GM12878 (cell line): ENCODE results near the gene FIZ1. TPM values are rescaled to one million over a fixed set of nuclear protein-coding genes. Genes with fewer than 3 reads are reported as not detected.

ENCODE experiments used
- ATAC-seq: fragments of 200-7000 bp; cut with Tn5 transposase; 3 replicates; pipeline ENCODE4 v1.9.1; 2020; ENCODE audit warnings: mild to moderate bottlenecking, moderate library complexity
- BruUV-seq: library from RNA; stranded (reverse); fragments of 400-500 nt; replicated peaks from 2 replicates; lab custom pipeline; 2021; lab: Mats Ljungman, UMichigan
- CTCF ChIA-PET: fragments of 300-600 bp; sonication (Branson Sonifier 250); formaldehyde crosslinking; extraction: SDS; loops from one replicate; lab custom pipeline; 2021; ENCODE audit warnings: inconsistent platforms; lab: Yijun Ruan, JAX
- POLR2A ChIA-PET: fragments of 350-600 bp; formaldehyde crosslinking; extraction: SDS; loops from one replicate; lab custom pipeline; 2021; ENCODE audit warnings: inconsistent platforms; lab: Charles Lee
- RAD21 ChIA-PET: fragments of 300-600 bp; sonication (Branson Sonifier 250); formaldehyde crosslinking; loops from one replicate; lab custom pipeline; 2023; ENCODE audit warnings: antibody characterized with exemption; ENCODE audit not compliant: unreplicated experiment; lab: Charles Lee
- SMC1A ChIA-PET: fragments of 300-600 bp; sonication (Branson Sonifier 250); formaldehyde crosslinking; loops from one replicate; lab custom pipeline; 2023; ENCODE audit not compliant: unreplicated experiment, uncharacterized antibody; lab: Charles Lee
- DNase-seq: peaks from one replicate; pipeline ENCODE4 v3.0.0-alpha.2; 2011; ENCODE audit warnings: low read depth, low spot score
- FAIRE-seq: peaks from 3 replicates; lab custom pipeline; 2011; peaks lifted over from hg19 to GRCh38; lab: Jason Lieb, UNC
- H2AFZ ChIP-seq: 2 replicates; pipeline ENCODE4 v1.6.0; 2011; ENCODE audit warnings: low read depth, low read length, control low read depth; ENCODE audit not compliant: control insufficient read depth
- H3K27ac ChIP-seq: 2 replicates; pipeline ENCODE4 v1.5.1; 2011; ENCODE audit warnings: control low read depth; ENCODE audit not compliant: control insufficient read depth, insufficient read depth
- H3K27me3 ChIP-seq, 2 experiments: replicated peaks in 1 of 2; 2 replicates each; pipeline versions ENCODE4 v1.6.0 to v1.6.1; 2011; ENCODE audit warnings: low read length in 1 of 2; ENCODE audit not compliant: control insufficient read depth in 2 of 2, insufficient read depth in 2 of 2
- H3K36me3 ChIP-seq, 2 experiments: 2 replicates each; pipeline ENCODE4 v1.5.1; 2011; ENCODE audit warnings: low read length in 1 of 2; ENCODE audit not compliant: control insufficient read depth in 2 of 2, insufficient read depth in 2 of 2
- H3K4me1 ChIP-seq: 2 replicates; pipeline ENCODE4 v1.6.1; 2011; ENCODE audit warnings: mild to moderate bottlenecking, low read length, moderate library complexity, mixed read lengths; ENCODE audit not compliant: control insufficient read depth, insufficient read depth
- H3K4me2 ChIP-seq: 2 replicates; pipeline ENCODE4 v1.6.0; 2011; ENCODE audit warnings: control low read depth; ENCODE audit not compliant: control insufficient read depth, insufficient read depth
- H3K4me3 ChIP-seq: fragments of 200-600 bp; sonication (generic); 2 replicates; pipeline ENCODE4 v1.5.1; 2016
- H3K79me2 ChIP-seq: 2 replicates; pipeline ENCODE4 v1.6.0; 2011; ENCODE audit warnings: low read length; ENCODE audit not compliant: control insufficient read depth, insufficient read depth
- H3K9ac ChIP-seq: 2 replicates; pipeline ENCODE4 v1.8.0; 2011; ENCODE audit warnings: low read length, control low read depth, mixed read lengths; ENCODE audit not compliant: control insufficient read depth, insufficient read depth
- H3K9me3 ChIP-seq: replicated peaks from 3 replicates; pipeline ENCODE4 v1.5.1; 2011; ENCODE audit warnings: mild to moderate bottlenecking, low read length; ENCODE audit not compliant: control insufficient read depth, insufficient read depth
- H4K20me1 ChIP-seq: 2 replicates; pipeline ENCODE4 v1.6.0; 2011; ENCODE audit not compliant: control insufficient read depth, insufficient read depth
- CBX5 ChIP-seq: sonication (generic); IDR thresholded peaks from 2 replicates; pipeline ENCODE4 v1.6.1; 2016; ENCODE audit warnings: low read depth, moderate library complexity, mild to moderate bottlenecking, inconsistent platforms
- EZH2 ChIP-seq: IDR thresholded peaks from 2 replicates; pipeline ENCODE4 v1.6.1; 2012; ENCODE audit warnings: low read depth, mild to moderate bottlenecking, control low read depth, inconsistent platforms, low read length, borderline replicate concordance; ENCODE audit not compliant: control insufficient read depth
- FOXM1 ChIP-seq: IDR thresholded peaks from 2 replicates; pipeline ENCODE4 v1.6.1; 2012; ENCODE audit warnings: low read depth, mild to moderate bottlenecking, inconsistent platforms, low read length, moderate library complexity
- JUNB ChIP-seq: IDR thresholded peaks from 2 replicates; pipeline ENCODE4 v1.6.1; 2016; ENCODE audit warnings: antibody characterized with exemption, mild to moderate bottlenecking
- MTA3 ChIP-seq: IDR thresholded peaks from 2 replicates; pipeline ENCODE4 v1.6.1; 2012; ENCODE audit warnings: low read length, inconsistent platforms, borderline replicate concordance
- NR2C2 ChIP-seq: IDR thresholded peaks from 2 replicates; pipeline ENCODE4 v1.6.1; 2011; ENCODE audit warnings: borderline replicate concordance, low read depth; ENCODE audit not compliant: control insufficient read depth, insufficient read length
- TCF3 ChIP-seq: IDR thresholded peaks from 2 replicates; pipeline ENCODE4 v1.6.1; 2012; ENCODE audit warnings: low read depth, mild to moderate bottlenecking, low read length, borderline replicate concordance; ENCODE audit not compliant: insufficient read depth
- WRNIP1 ChIP-seq: IDR thresholded peaks from 2 replicates; pipeline ENCODE4 v1.6.1; 2011; ENCODE audit warnings: low read depth, low read length, improper control_type of control experiment, borderline replicate concordance
- ZNF384 ChIP-seq: IDR thresholded peaks from 2 replicates; pipeline ENCODE4 v1.6.1; 2012; ENCODE audit warnings: low read depth, mild to moderate bottlenecking, low read length, improper control_type of control experiment, borderline replicate concordance
- ZSCAN29 ChIP-seq: fragments of 450-650 bp; IDR thresholded peaks from 2 replicates; pipeline ENCODE4 v1.6.1; 2017; ENCODE audit warnings: mild to moderate bottlenecking, moderate library complexity
- WGBS: methylation state at CpG from one replicate; pipeline ENCODE4 v1.1.6; 2016; ENCODE audit warnings: low lambda C conversion rate; ENCODE audit not compliant: insufficient replicate concordance, insufficient coverage; ENCODE audit errors: missing lambda C conversion rate; 5-methylcytosine and 5-hydroxymethylcytosine counted together
- in situ Hi-C: fragments of 300-500 bp; cut with MboI; formaldehyde crosslinking; loops from 9 replicates; pipeline ENCODE4 v1.14.3; 2018; ENCODE audit warnings: mixed read lengths
- intact Hi-C: fragments of 100-400 bp; cut with micrococcal nuclease; formaldehyde crosslinking; loops from one replicate; pipeline ENCODE4 v1.14.2; 2022; ENCODE audit not compliant: unreplicated experiment
- polyA plus RNA-seq, 11 experiments: library from polyadenylated mRNA; depleted of rRNA in 4 of 11; unstranded in 6 of 11; stranded (reverse) in 5 of 11; fragments of >200 nt; fragmentation: Nextera tagmentation in 4 of 11; fragmentation: Illumina TruSeq in 1 of 11; extraction: Ambion mirVana in 4 of 11; extraction: Trizol in 1 of 11; gene quantifications; 1 replicate in 1 of 11; 2 replicates in 10 of 11; pipeline versions ENCODE4 v1.2.1 to v1.2.3, GENCODE V29; 2011 to 2016; ENCODE audit warnings: inconsistent platforms in 2 of 11, missing spikeins in 2 of 11, low read depth in 1 of 11
- total RNA-seq, 4 experiments: library from RNA; depleted of rRNA in 3 of 4; stranded (reverse); fragments of >200 nt in 3 of 4; fragmentation: Illumina TruSeq in 1 of 4; extraction: Trizol in 1 of 4; gene quantifications; 2 replicates each; pipeline versions ENCODE4 v1.2.1 to v1.2.3, GENCODE V29; 2013 to 2021
- TF ChIP-seq, protein P1 (sequence below): IDR thresholded peaks from 2 replicates; pipeline ENCODE4 v1.6.1; 2011; ENCODE audit warnings: borderline replicate concordance, low read depth, mild to moderate bottlenecking, moderate library complexity, low read length; ENCODE audit not compliant: insufficient read depth, poor library complexity, severe bottlenecking

FIZ1 gene
- total and polyA plus RNA-seq, 10 of the 15 experiments (the other 5 are each of a cell fraction or from before 2014, with no cell fraction given) = 0.60 to 16.8 (median 4.2) TPM

GRCh38 chr19:55601084-55601483 is 1.8 kb upstream of the FIZ1 start:
- in situ Hi-C loops (no loop called here), intact Hi-C loops (loop anchor here (5.0 kb wide), 1 partner anchor 41 kb away; the partner anchor contains the start of genes ZNF580 and ZNF581)
- H3K36me3 ChIP-seq = no peaks in the 10 kb centered on the region
- POLR2A ChIA-PET = interaction anchor here (0.7 to 1.4 kb wide), 3 partner anchors 32 to 71 kb away, joined by 4 to 8 read pairs (median 7); no protein-coding TSS in a partner anchor
- H3K79me2 ChIP-seq = peaks cover 13% of the 10 kb centered on the region
- FAIRE-seq (no peak), DNase-seq (no peak), ATAC-seq (no peak)
- WGBS = 80% methylated on average over 4 of the region's 4 CpGs
- no peaks in the 10 kb centered on the region for H3K27me3 ChIP-seq
- TSS peak; percentile 74 for BruUV-seq
- RAD21 ChIA-PET = interaction anchor here (1.4 kb wide), 1 partner anchor 10 kb away, joined by 4 read pairs; no protein-coding TSS in a partner anchor
- H3K4me3 ChIP-seq = peak overlapping the region; percentile 88
- peak overlapping the region; percentile 99 for H3K27ac ChIP-seq
- CTCF ChIA-PET = interaction anchor here (1.0 to 2.3 kb wide), 3 partner anchors 30 to 53 kb away, joined by 3 to 11 read pairs (median 6); partner anchors contain the start of gene U2AF2
- H3K4me1 ChIP-seq = peaks cover 10% of the 10 kb centered on the region; the same call in 1 of the 2 replicates
- no peaks in the 10 kb centered on the region; the same call in 2 of the 3 replicates for H3K9me3 ChIP-seq
- no peaks in the 10 kb centered on the region for H4K20me1 ChIP-seq
- H2AFZ ChIP-seq = no peak overlapping the region
- SMC1A ChIA-PET = interaction anchor here (0.6 kb wide), 1 partner anchor 142 kb away, joined by 3 read pairs; no protein-coding TSS in a partner anchor
- TF ChIP-seq EZH2 (no peak), ZNF384 (no peak), FOXM1 (no peak), ZSCAN29 (no peak), TCF3 (no peak), WRNIP1 (no peak), MTA3 (no peak), JUNB (no peak), CBX5 (no peak), NR2C2 (no peak)
- TF ChIP-seq, protein P1, sequence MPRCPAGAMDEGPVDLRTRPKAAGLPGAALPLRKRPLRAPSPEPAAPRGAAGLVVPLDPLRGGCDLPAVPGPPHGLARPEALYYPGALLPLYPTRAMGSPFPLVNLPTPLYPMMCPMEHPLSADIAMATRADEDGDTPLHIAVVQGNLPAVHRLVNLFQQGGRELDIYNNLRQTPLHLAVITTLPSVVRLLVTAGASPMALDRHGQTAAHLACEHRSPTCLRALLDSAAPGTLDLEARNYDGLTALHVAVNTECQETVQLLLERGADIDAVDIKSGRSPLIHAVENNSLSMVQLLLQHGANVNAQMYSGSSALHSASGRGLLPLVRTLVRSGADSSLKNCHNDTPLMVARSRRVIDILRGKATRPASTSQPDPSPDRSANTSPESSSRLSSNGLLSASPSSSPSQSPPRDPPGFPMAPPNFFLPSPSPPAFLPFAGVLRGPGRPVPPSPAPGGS = no peak
- peak overlapping the region; percentile 95 for H3K9ac ChIP-seq
- H3K4me2 ChIP-seq = peak overlapping the region; percentile 96
